Panc1 (cell line): ENCODE measurements around the gene TMEM138. TPM values are rescaled to one million over a fixed set of nuclear protein-coding genes. Genes with fewer than 3 reads are reported as not detected.

Experiments
- ATAC-seq: fragments of 200-7000 bp; cut with Tn5 transposase; 2 replicates; pipeline ENCODE4 v1.9.1; 2020; ENCODE audit warnings: mild to moderate bottlenecking, moderate library complexity
- BruUV-seq: library from RNA; stranded (reverse); fragments of 400-500 nt; replicated peaks from 2 replicates; lab custom pipeline; 2021; lab: Mats Ljungman, UMichigan
- CTCF ChIA-PET: fragments of 300-600 bp; sonication (Branson Sonifier 250); formaldehyde crosslinking; loops from one replicate; lab custom pipeline; 2022; ENCODE audit warnings: antibody characterized with exemption; lab: Charles Lee
- POLR2A ChIA-PET: fragments of 300-600 bp; sonication (Branson Sonifier 250); formaldehyde crosslinking; loops from one replicate; lab custom pipeline; 2022; ENCODE audit warnings: antibody characterized with exemption; lab: Charles Lee
- DNase-seq: peaks from one replicate; pipeline ENCODE4 v3.0.0-alpha.2; 2010; ENCODE audit warnings: low read depth, low spot score
- H3K27ac ChIP-seq: 2 replicates; pipeline ENCODE4 v1.5.1; 2011; ENCODE audit warnings: mild to moderate bottlenecking, low read length, inconsistent platforms
- H3K27me3 ChIP-seq: fragments of 200-500 bp; sonication (Bioruptor generic); 2 replicates; pipeline ENCODE4 v1.6.0; 2014; ENCODE audit warnings: low read length, inconsistent platforms; ENCODE audit not compliant: control insufficient read depth, insufficient read depth
- H3K36me3 ChIP-seq: fragments of 200-500 bp; sonication (Bioruptor generic); 2 replicates; pipeline ENCODE4 v1.5.1; 2014; ENCODE audit warnings: inconsistent platforms, mild to moderate bottlenecking, low read length, moderate library complexity; ENCODE audit not compliant: control insufficient read depth, insufficient read depth
- H3K4me1 ChIP-seq: 2 replicates; pipeline ENCODE4 v1.5.1; 2011; ENCODE audit warnings: inconsistent platforms, mild to moderate bottlenecking, low read length, moderate library complexity; ENCODE audit not compliant: control insufficient read depth, insufficient read depth
- H3K4me3 ChIP-seq, 2 experiments: 2 replicates each; pipeline ENCODE4 v1.5.1; 2011 to 2012; ENCODE audit warnings: low read depth in 2 of 2, low read length in 2 of 2, mild to moderate bottlenecking in 2 of 2, inconsistent platforms in 1 of 2, moderate library complexity in 1 of 2
- H3K9me3 ChIP-seq: fragments of 200-500 bp; sonication (Bioruptor generic); 2 replicates; pipeline ENCODE4 v1.5.1; 2014; ENCODE audit warnings: low read depth, mild to moderate bottlenecking, inconsistent platforms, low read length, moderate library complexity; ENCODE audit not compliant: control insufficient read depth, insufficient read depth
- CTCF ChIP-seq: fragments of 450-650 bp; IDR thresholded peaks from 2 replicates; pipeline ENCODE4 v1.5.1; 2017; ENCODE audit warnings: mild to moderate bottlenecking
- POLR2AphosphoS5 ChIP-seq: IDR thresholded peaks from 2 replicates; pipeline ENCODE4 v1.6.1; 2012; ENCODE audit warnings: mild to moderate bottlenecking, low read depth, low read length, moderate library complexity
- REST ChIP-seq, 2 experiments: IDR thresholded peaks; 2 replicates each; pipeline ENCODE4 v1.6.1; 2011 to 2012; ENCODE audit warnings: low read depth in 2 of 2, control low read depth in 1 of 2, low read length in 1 of 2, mild to moderate bottlenecking in 1 of 2, moderate library complexity in 1 of 2; ENCODE audit not compliant: insufficient read depth in 1 of 2
- SIN3A ChIP-seq: IDR thresholded peaks from 2 replicates; pipeline ENCODE4 v1.6.1; 2012; ENCODE audit warnings: low read depth, mild to moderate bottlenecking, low read length, moderate library complexity, borderline replicate concordance; ENCODE audit not compliant: insufficient read depth
- TCF7L2 ChIP-seq: IDR thresholded peaks from 2 replicates; pipeline ENCODE4 v1.6.1; 2011; ENCODE audit warnings: mild to moderate bottlenecking, low read depth, low read length, inconsistent platforms
- in situ Hi-C: cut with HindIII; loops from 2 replicates; pipeline ENCODE4 v1.10.0; 2016; ENCODE audit warnings: low sequenced_read_pairs, low pct_unique_long_range_greater_than_20kb
- intact Hi-C: fragments of 100-400 bp; cut with micrococcal nuclease; formaldehyde crosslinking; loops from one replicate; pipeline ENCODE4 v1.10.0; 2022; ENCODE audit not compliant: unreplicated experiment
- total RNA-seq: library from RNA; stranded (reverse); gene quantifications from one replicate; pipeline ENCODE4 v1.2.1, GENCODE V29; 2021; ENCODE audit not compliant: unreplicated experiment

TMEM138 gene
- total RNA-seq, 1 experiment from 2014 or later = 86.6 TPM

- no peak overlapping the region for H3K27ac ChIP-seq
- no peak overlapping the region for H3K4me3 ChIP-seq
- in situ Hi-C loops = no loop called here
- H3K27me3 ChIP-seq = no peaks in the 10 kb centered on the region
- DNase-seq (no peak), ATAC-seq (0 out of 2 replicates have a peak, but pooled peaks have one; percentile 10)
- no peak for TF ChIP-seq CTCF
- H3K9me3 ChIP-seq = no peaks in the 10 kb centered on the region
- intact Hi-C loops = no loop called here
- CTCF ChIA-PET = no interaction called here
- POLR2A ChIA-PET = no interaction called here
- no peaks in the 10 kb centered on the region; the same call in 1 of the 2 replicates for H3K4me1 ChIP-seq
- H3K36me3 ChIP-seq = no peaks in the 10 kb centered on the region
- BruUV-seq = no TSS peak
These were observed 17.0 kb upstream of the TMEM138 start for GRCh38 chr11:61345170-61345610.

GRCh38 chr11:61345954-61346843 is 16.0 kb upstream of the TMEM138 start:
- TF ChIP-seq POLR2AphosphoS5 = no peak; the same call in 1 of the 2 replicates
- no peak for TF ChIP-seq CTCF
- DNase-seq (no peak), ATAC-seq (peak; percentile 20; the same call in 1 of the 2 replicates)
- POLR2A ChIA-PET = no interaction called here
- intact Hi-C loops (no loop called here), in situ Hi-C loops (no loop called here)
- Histone ChIP-seq H3K4me1 (no peaks in the 10 kb centered on the region; the same call in 1 of the 2 replicates), H3K27me3 (no peaks in the 10 kb centered on the region), H3K9me3 (no peaks in the 10 kb centered on the region), H3K36me3 (0 out of 2 replicates have a peak, but pooled peaks cover 2% of the 10 kb centered on the region), H3K4me3 (no peak overlapping the region), H3K27ac (no peak overlapping the region)
- no TSS peak for BruUV-seq
- CTCF ChIA-PET = no interaction called here

- ATAC-seq (no peak), DNase-seq (no peak)
- Histone ChIP-seq H3K27me3 (no peaks in the 10 kb centered on the region), H3K36me3 (0 out of 2 replicates have a peak, but pooled peaks cover 2% of the 10 kb centered on the region), H3K4me3 (no peak overlapping the region), H3K4me1 (no peaks in the 10 kb centered on the region; the same call in 1 of the 2 replicates), H3K9me3 (no peaks in the 10 kb centered on the region), H3K27ac (no peak overlapping the region)
- no peak; the same call in 1 of the 2 replicates for TF ChIP-seq POLR2AphosphoS5
- no peak for TF ChIP-seq SIN3A
- no peak for TF ChIP-seq TCF7L2
- no peak for TF ChIP-seq CTCF
- TF ChIP-seq REST (IDR thresholded peaks at IDR 0.05; ENCODE audit: insufficient read depth in 1 of 2, low read depth in 2 of 2, low read length in 1 of 2) = no peak
- intact Hi-C loops = no loop called here
- CTCF ChIA-PET = interaction anchor here (0.5 kb wide), 1 partner anchor 60 kb away, joined by 5 read pairs; no protein-coding TSS in a partner anchor
- in situ Hi-C loops = no loop called here
- POLR2A ChIA-PET = no interaction called here
- BruUV-seq = no TSS peak
These were observed 14.2 kb upstream of the TMEM138 start for GRCh38 chr11:61347916-61348461.
